Measurements from ENCODE around the gene HMG20B. TPM values are rescaled to one million over a fixed set of nuclear protein-coding genes. Genes with fewer than 3 reads are reported as not detected.

The HMG20B gene
- total RNA-seq, 1 donor from 2014 or later = 55.1 TPM

- DNase-seq (ENCODE audit: low spot score) = no peak
These were observed 36.2 kb upstream of the HMG20B start for GRCh38 chr19:3536429-3537100.

GRCh38 chr19:3537101-3537437, 35.7 kb upstream of the HMG20B start:
- DNase-seq (ENCODE audit: low spot score) = no peak

- DNase-seq (ENCODE audit: low spot score) = no peak
These were observed 35.1 kb upstream of the HMG20B start for GRCh38 chr19:3537438-3538240.

- no peak for DNase-seq (ENCODE audit: low spot score)
These were observed 34.4 kb upstream of the HMG20B start for GRCh38 chr19:3538258-3538929.

GRCh38 chr19:3538965-3539755, 33.6 kb upstream of the HMG20B start, which contains the start of gene TEKTIP1:
TSS of gene TEKTIP1 (plus strand) at chr19:3539174. CDS start at chr19:3539178, 4 bp downstream.
- no peak for DNase-seq (ENCODE audit: low spot score)

- DNase-seq (ENCODE audit: low spot score) = no peak
These were observed 33.0 kb upstream of the HMG20B start for GRCh38 chr19:3539756-3540118.

GRCh38 chr19:3543150-3544057, 29.3 kb upstream of the HMG20B start:
- no peak for DNase-seq (ENCODE audit: low spot score)

- DNase-seq (ENCODE audit: low spot score) = no peak
These were observed 28.7 kb upstream of the HMG20B start for GRCh38 chr19:3544058-3544376.

GRCh38 chr19:3544742-3545668, 27.7 kb upstream of the HMG20B start:
- DNase-seq (ENCODE audit: low spot score) = peak; percentile 94

- DNase-seq (ENCODE audit: low spot score) = no peak
These were observed 27.1 kb upstream of the HMG20B start for GRCh38 chr19:3545669-3546034.

GRCh38 chr19:3546119-3546518, 26.6 kb upstream of the HMG20B start:
- no peak for DNase-seq (ENCODE audit: low spot score)

- no peak for DNase-seq (ENCODE audit: low spot score)
These were observed 25.4 kb upstream of the HMG20B start for GRCh38 chr19:3547301-3547731.

- DNase-seq (ENCODE audit: low spot score) = no peak
These were observed 24.9 kb upstream of the HMG20B start for GRCh38 chr19:3547767-3548282.

GRCh38 chr19:3548606-3549005, 24.1 kb upstream of the HMG20B start:
- DNase-seq (ENCODE audit: low spot score) = no peak

GRCh38 chr19:3549816-3550215, 22.9 kb upstream of the HMG20B start:
- DNase-seq (ENCODE audit: low spot score) = no peak

GRCh38 chr19:3550947-3551791, 21.6 kb upstream of the HMG20B start:
- no peak for DNase-seq (ENCODE audit: low spot score)

GRCh38 chr19:3551792-3552095, 21.0 kb upstream of the HMG20B start:
- DNase-seq (ENCODE audit: low spot score) = no peak

GRCh38 chr19:3554254-3555083, 18.3 kb upstream of the HMG20B start:
- no peak for DNase-seq (ENCODE audit: low spot score)

All from mesenteric fat pad (tissue), 1 donor.